Activated CD8-positive, alpha-beta memory T cell treated with anti-CD3 and anti-CD28 coated beads, Interleukin-2, amount 50 U/mL, for 1 hour (primary cell): Measurements from ENCODE around the gene HIPK1.
"Not testable (repeated sequence)": the region's sequence is repeated elsewhere in the genome, so short reads cannot be mapped to it uniquely, and the experiment has no call there.

ENCODE experiments used
- DNase-seq: peaks from one replicate; pipeline ENCODE4 v3.0.0-alpha.2; 2020; ENCODE audit errors: extremely low read depth

The HIPK1 gene

DNA sequence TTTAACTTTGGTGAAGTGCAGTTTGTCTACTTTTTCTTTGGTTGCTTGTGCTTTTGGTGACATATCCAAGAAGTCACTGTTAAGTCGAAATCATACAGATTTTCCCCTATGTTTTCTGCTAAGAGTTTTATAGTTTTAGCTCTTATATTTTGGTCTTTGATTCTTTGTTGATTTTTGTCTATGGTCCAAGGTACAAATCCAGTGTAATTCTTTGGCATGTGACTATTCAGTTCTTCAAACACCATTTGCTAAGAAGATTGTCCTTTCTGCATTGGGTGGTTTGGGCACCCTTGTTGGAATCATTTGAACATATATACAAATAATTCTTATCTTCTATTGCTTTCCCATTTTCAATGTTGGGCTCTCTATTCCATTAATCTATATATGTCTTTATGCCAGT lies 16.2 kb downstream of the HIPK1 start:
- DNase-seq, result no peak

- no peak for DNase-seq
Observed at GRCh38 chr1:113946112-113946511, 17.0 kb downstream of the HIPK1 start.

- DNase-seq, result no peak
Observed at GRCh38 chr1:113946678-113947387, 17.7 kb downstream of the HIPK1 start.

GRCh38 chr1:113947388-113948107 lies 18.4 kb downstream of the HIPK1 start:
- no peak for DNase-seq

DNA sequence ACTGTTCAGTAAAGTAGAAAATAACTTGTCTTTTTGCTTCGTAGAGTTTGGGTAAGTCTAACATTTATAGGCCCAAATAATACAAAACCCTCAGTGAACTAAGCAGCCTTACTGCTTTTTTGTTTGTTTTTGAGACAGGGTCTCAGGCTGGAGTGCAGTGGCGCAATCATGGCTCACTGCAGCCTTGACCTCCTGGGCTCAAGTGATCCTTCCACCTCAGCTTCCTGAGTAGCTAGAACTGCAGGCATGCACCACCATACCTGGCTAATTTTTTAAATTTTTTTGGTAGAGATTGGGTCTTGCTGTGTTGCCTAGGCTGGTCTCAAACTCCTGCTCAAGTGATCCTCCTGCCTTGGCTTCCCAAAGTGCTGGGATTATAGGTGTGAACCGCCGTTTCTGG lies 19.0 kb downstream of the HIPK1 start:
- DNase-seq, result not testable (repeated sequence)

GRCh38 chr1:113949007-113949406 lies 19.9 kb downstream of the HIPK1 start:
- no peak for DNase-seq

DNA sequence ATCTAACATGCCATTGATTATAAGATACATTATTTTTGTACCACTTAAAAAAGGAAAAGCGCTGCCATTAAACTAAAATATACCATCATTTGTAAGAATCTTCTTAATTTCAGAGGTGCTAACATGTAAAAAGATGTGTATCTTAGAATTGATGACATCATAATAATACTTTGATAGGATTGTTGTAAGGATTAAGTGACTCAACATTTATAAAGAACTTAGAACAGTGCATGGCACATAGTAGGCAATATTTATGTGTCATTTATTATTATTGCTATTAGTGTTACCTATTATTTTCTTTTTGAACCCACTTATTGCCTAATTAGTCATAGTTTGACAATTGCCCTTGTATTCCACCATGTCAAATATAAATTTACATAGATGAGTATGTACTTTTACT lies 21.8 kb downstream of the HIPK1 start:
- no peak for DNase-seq

GRCh38 chr1:113951719-113952118 lies 22.6 kb downstream of the HIPK1 start:
- no peak for DNase-seq

DNA sequence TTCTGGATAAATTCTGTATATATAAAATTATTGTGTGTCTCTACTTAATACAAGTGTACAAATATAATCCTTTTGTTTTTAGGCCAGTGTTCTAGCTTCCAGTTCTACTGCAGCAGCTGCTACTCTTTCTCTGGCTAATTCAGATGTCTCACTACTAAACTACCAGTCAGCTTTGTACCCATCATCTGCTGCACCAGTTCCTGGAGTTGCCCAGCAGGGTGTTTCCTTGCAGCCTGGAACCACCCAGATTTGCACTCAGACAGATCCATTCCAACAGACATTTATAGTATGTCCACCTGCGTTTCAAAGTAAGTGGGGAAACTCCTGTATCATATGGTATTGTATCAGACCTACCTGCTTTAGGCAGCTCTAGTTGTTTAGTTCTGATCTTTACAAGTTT lies 28.9 kb downstream of the HIPK1 start:
- no peak for DNase-seq

DNA sequence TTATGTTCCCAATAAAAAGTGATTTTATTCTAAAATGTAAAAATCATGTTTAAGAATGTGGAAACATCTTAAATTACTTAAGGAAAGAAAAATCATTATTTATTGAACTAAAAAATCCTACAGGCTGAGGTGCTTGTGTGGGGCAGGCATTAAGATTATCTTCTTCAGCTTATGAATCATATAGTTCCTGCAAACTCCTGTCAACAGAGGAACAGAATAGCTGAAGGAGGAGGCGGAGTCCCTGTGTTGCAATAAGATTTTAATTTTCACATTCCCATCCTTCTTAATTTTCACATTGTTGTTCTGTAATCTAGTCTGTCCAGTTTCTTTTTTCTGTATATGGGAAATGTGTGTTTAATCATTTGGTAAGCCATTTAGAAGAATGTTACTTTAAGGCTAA lies 29.6 kb downstream of the HIPK1 start:
- DNase-seq, result no peak

- DNase-seq, result no peak
Observed at GRCh38 chr1:113963281-113963906, 34.3 kb downstream of the HIPK1 start.

GRCh38 chr1:113965703-113966412 lies 36.7 kb downstream of the HIPK1 start:
- DNase-seq, result no peak

GRCh38 chr1:113972954-113973353 lies 43.8 kb downstream of the HIPK1 start:
- DNase-seq, result no peak

GRCh38 chr1:113975211-113975895 lies 46.2 kb downstream of the HIPK1 start:
- no peak for DNase-seq

DNA sequence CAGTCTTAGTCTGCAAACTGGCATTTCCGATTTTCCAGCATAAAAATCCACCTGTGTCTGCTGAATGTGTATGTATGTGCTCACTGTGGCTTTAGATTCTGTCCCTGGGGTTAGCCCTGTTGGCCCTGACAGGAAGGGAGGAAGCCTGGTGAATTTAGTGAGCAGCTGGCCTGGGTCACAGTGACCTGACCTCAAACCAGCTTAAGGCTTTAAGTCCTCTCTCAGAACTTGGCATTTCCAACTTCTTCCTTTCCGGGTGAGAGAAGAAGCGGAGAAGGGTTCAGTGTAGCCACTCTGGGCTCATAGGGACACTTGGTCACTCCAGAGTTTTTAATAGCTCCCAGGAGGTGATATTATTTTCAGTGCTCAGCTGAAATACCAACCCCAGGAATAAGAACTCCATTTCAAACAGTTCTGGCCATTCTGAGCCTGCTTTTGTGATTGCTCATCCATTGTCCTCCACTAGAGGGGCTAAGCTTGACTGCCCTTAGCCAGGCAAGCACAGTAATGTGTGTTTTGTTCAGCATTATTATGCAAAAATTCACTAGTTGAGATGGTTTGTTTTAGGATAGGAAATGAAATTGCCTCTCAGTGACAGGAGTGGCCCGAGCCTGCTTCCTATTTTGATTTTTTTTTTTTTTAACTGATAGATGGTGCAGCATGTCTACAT lies 47.6 kb downstream of the HIPK1 start:
- no peak for DNase-seq

GRCh38 chr1:113977906-113978305 lies 48.8 kb downstream of the HIPK1 start:
- DNase-seq, result no peak

DNA sequence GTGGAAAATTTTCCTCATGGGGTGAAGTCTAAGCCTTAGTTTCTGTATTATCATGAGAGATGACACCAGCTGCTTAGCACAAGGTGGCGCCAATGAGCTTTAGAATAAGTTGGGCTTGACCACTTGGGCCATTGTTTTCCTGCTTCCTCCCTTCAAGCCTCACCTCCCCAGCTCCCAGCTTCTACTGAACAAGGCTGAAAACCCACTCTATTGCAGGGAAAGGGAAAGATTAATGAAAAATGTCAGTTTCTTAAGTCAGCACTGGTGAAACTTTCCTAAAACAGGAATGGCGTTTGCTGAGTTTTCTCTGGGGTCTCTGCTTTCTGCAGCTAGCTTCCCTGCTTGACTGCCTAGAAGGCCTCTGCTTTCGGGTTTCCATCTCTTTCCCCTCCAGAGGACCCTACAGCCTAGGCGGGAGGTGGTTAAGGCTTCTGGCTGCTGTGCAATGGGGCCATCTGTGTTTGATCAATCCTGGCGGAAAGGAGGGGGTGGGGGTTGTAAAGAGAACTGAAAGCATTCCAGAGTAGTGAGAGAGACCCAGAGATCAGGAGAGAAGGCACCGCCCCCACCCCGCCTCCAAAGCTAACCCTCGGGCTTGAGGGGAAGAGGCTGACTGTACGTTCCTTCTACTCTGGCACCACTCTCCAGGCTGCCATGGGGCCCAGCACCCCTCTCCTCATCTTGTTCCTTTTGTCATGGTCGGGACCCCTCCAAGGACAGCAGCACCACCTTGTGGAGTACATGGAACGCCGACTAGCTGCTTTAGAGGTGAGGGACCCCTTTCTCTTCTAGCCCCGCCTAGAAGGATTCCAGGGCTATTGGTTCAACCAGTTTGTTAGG lies 50.0 kb downstream of the HIPK1 start, which contains the start of gene OLFML3:
Gene OLFML3, plus strand, starts transcription at position 612 of the 840 bp plus-strand sequence. Its CDS starts 43 bp downstream, at position 655.
- DNase-seq, result no peak

DNA sequence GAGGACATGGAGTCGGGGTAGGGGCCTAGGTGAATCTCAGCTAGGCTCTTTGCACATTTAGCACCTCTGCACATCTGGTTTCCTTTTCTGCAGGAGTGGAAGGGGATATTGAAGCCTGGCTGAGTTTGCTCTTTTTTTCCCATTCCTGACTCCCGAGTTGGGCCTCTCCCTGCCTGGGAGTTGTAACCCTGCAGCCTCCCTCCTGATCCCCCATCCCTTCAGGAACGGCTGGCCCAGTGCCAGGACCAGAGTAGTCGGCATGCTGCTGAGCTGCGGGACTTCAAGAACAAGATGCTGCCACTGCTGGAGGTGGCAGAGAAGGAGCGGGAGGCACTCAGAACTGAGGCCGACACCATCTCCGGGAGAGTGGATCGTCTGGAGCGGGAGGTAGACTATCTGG lies 51.0 kb downstream of the HIPK1 start:
- no peak for DNase-seq

- no peak for DNase-seq
Observed at GRCh38 chr1:113981962-113982931, 53.1 kb downstream of the HIPK1 start.
